ENCODE results near the gene SARM1. TPM values are rescaled to one million over a fixed set of nuclear protein-coding genes. Genes with fewer than 3 reads are reported as not detected.
A peak's percentile ranks its signal among the peaks of the same experiment; 100 is the strongest.

The SARM1 gene
- total and polyA plus RNA-seq, 2 of the 13 experiments (the other 11 are each of a cell fraction or from before 2014, with no cell fraction given) = 0.73 to 0.86 TPM

DNA sequence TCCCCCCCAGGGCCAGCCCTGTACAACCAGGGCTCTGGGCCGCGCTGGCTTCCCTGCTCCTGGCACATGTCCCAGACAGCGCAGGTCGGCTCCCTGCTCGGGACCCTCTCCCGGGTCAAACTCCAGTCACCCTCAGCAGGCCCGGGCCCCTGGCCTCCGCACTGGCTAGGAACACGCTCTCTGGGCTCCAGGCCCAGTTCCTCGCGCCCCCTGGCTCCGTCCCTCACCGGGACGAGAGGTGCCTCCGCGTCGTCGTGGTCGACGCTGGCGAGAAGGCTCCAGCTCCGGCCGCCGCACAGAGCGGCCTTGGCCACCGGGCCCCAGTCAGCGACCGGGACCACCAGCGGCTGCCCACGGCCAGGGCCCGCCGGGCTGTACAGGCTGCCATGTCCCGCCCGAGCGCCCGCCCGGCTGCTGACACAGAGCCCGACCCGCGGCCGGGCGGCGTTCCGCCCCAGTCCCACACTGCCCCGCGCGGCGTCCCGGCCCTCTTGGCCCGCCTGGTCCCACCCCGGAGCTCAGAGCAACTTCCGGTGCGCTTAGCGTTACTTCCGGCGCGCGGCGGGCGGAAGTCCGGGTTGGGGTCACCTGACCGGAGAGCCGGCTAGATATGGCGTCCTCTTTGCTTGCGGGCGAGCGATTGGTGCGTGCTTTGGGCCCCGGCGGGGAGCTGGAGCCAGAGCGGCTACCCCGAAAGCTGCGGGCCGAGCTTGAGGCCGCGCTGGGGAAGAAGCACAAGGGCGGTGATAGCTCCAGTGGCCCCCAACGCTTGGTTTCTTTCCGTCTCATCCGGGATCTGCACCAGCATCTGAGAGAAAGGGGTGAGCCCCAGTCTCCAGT lies 14.2 kb upstream of the SARM1 start, which contains the start of gene POLDIP2 (continued):
- TF ChIP-seq, protein P1, sequence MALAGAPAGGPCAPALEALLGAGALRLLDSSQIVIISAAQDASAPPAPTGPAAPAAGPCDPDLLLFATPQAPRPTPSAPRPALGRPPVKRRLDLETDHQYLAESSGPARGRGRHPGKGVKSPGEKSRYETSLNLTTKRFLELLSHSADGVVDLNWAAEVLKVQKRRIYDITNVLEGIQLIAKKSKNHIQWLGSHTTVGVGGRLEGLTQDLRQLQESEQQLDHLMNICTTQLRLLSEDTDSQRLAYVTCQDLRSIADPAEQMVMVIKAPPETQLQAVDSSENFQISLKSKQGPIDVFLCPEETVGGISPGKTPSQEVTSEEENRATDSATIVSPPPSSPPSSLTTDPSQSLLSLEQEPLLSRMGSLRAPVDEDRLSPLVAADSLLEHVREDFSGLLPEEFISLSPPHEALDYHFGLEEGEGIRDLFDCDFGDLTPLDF (CRISPR knock-in tag; IDR thresholded peaks at IDR 0.05) = peak; percentile 76
- TF ChIP-seq, protein P2, sequence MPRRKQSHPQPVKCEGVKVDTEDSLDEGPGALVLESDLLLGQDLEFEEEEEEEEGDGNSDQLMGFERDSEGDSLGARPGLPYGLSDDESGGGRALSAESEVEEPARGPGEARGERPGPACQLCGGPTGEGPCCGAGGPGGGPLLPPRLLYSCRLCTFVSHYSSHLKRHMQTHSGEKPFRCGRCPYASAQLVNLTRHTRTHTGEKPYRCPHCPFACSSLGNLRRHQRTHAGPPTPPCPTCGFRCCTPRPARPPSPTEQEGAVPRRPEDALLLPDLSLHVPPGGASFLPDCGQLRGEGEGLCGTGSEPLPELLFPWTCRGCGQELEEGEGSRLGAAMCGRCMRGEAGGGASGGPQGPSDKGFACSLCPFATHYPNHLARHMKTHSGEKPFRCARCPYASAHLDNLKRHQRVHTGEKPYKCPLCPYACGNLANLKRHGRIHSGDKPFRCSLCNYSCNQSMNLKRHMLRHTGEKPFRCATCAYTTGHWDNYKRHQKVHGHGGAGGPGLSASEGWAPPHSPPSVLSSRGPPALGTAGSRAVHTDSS (CRISPR knock-in tag; conservative IDR thresholded peaks at IDR 0.05) = 0 out of 2 replicates have a peak, but pooled peaks have one; percentile 47
- TF ChIP-seq BHLHE40 (IDR thresholded peaks at IDR 0.05; ENCODE audit: low read length) (peak; percentile 35; the same call in 1 of the 2 replicates), KLF11 (CRISPR knock-in tag; IDR thresholded peaks at IDR 0.05) (no peak), IKZF4 (CRISPR knock-in tag; IDR thresholded peaks at IDR 0.05; ENCODE audit: borderline replicate concordance, low read depth, not compliant biosample characterization) (no peak), MIXL1 (CRISPR knock-in tag; IDR thresholded peaks at IDR 0.05) (peak; percentile 76), RARA (CRISPR knock-in tag; IDR thresholded peaks at IDR 0.05) (peak; percentile 34; the same call in 1 of the 2 replicates), MAF1 (CRISPR knock-in tag; IDR thresholded peaks at IDR 0.05; ENCODE audit: borderline replicate concordance) (no peak), ZNF768 (CRISPR knock-in tag; IDR thresholded peaks at IDR 0.05) (peak; percentile 47; the same call in 1 of the 2 replicates), ESRRA (CRISPR knock-in tag; IDR thresholded peaks at IDR 0.05; ENCODE audit: low read depth) (peak; percentile 66; the same call in 1 of the 2 replicates), ZNF564 (CRISPR knock-in tag; IDR thresholded peaks at IDR 0.05) (0 out of 2 replicates have a peak, but pooled peaks have one; percentile 32), HES4 (CRISPR knock-in tag; IDR thresholded peaks at IDR 0.05; ENCODE audit: borderline replicate concordance) (peak; percentile 85), ZNF616 (CRISPR knock-in tag; IDR thresholded peaks at IDR 0.05; ENCODE audit: low read depth) (no peak)
- TF ChIP-seq, protein P3, sequence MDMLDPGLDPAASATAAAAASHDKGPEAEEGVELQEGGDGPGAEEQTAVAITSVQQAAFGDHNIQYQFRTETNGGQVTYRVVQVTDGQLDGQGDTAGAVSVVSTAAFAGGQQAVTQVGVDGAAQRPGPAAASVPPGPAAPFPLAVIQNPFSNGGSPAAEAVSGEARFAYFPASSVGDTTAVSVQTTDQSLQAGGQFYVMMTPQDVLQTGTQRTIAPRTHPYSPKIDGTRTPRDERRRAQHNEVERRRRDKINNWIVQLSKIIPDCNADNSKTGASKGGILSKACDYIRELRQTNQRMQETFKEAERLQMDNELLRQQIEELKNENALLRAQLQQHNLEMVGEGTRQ (IDR thresholded peaks at IDR 0.05; ENCODE audit: low read depth, low read length) = peak; percentile 70
- TF ChIP-seq, protein P3 (CRISPR knock-in tag; IDR thresholded peaks at IDR 0.05; ENCODE audit: borderline replicate concordance) = peak; percentile 95; the same call in 1 of the 2 replicates
- TF ChIP-seq, protein P4, sequence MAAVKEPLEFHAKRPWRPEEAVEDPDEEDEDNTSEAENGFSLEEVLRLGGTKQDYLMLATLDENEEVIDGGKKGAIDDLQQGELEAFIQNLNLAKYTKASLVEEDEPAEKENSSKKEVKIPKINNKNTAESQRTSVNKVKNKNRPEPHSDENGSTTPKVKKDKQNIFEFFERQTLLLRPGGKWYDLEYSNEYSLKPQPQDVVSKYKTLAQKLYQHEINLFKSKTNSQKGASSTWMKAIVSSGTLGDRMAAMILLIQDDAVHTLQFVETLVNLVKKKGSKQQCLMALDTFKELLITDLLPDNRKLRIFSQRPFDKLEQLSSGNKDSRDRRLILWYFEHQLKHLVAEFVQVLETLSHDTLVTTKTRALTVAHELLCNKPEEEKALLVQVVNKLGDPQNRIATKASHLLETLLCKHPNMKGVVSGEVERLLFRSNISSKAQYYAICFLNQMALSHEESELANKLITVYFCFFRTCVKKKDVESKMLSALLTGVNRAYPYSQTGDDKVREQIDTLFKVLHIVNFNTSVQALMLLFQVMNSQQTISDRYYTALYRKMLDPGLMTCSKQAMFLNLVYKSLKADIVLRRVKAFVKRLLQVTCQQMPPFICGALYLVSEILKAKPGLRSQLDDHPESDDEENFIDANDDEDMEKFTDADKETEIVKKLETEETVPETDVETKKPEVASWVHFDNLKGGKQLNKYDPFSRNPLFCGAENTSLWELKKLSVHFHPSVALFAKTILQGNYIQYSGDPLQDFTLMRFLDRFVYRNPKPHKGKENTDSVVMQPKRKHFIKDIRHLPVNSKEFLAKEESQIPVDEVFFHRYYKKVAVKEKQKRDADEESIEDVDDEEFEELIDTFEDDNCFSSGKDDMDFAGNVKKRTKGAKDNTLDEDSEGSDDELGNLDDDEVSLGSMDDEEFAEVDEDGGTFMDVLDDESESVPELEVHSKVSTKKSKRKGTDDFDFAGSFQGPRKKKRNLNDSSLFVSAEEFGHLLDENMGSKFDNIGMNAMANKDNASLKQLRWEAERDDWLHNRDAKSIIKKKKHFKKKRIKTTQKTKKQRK (IDR thresholded peaks at IDR 0.05; ENCODE audit: low read length) = no peak
- TF ChIP-seq, protein P5, sequence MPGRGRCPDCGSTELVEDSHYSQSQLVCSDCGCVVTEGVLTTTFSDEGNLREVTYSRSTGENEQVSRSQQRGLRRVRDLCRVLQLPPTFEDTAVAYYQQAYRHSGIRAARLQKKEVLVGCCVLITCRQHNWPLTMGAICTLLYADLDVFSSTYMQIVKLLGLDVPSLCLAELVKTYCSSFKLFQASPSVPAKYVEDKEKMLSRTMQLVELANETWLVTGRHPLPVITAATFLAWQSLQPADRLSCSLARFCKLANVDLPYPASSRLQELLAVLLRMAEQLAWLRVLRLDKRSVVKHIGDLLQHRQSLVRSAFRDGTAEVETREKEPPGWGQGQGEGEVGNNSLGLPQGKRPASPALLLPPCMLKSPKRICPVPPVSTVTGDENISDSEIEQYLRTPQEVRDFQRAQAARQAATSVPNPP (CRISPR knock-in tag; IDR thresholded peaks at IDR 0.05) = peak; percentile 94
- TF ChIP-seq, protein P6, sequence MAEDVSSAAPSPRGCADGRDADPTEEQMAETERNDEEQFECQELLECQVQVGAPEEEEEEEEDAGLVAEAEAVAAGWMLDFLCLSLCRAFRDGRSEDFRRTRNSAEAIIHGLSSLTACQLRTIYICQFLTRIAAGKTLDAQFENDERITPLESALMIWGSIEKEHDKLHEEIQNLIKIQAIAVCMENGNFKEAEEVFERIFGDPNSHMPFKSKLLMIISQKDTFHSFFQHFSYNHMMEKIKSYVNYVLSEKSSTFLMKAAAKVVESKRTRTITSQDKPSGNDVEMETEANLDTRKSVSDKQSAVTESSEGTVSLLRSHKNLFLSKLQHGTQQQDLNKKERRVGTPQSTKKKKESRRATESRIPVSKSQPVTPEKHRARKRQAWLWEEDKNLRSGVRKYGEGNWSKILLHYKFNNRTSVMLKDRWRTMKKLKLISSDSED (CRISPR knock-in tag; IDR thresholded peaks at IDR 0.05) = no peak
